Loucy (cell line): ENCODE measurements around the gene CD4.

ENCODE experiments used
- CTCF ChIP-seq: fragments of 200-600 bp; sonication (generic); conservative IDR thresholded peaks from 2 replicates; pipeline ENCODE4 v1.5.1; 2014; ENCODE audit warnings: mild to moderate bottlenecking, antibody characterized with exemption, low read length
- EZH2phosphoT487 ChIP-seq: fragments of 200-600 bp; IDR thresholded peaks from 2 replicates; pipeline ENCODE4 v1.6.1; 2018; ENCODE audit warnings: antibody characterized with exemption, mild to moderate bottlenecking, moderate library complexity, borderline replicate concordance

- TF ChIP-seq CTCF (peak; percentile 43), EZH2phosphoT487 (no peak)
These were observed 40.4 kb downstream of the CD4 start for GRCh38 chr12:6829536-6830220.
